ENCODE measurements around the gene TRIO.

GRCh38 chr5:14234204-14234603, 91.1 kb downstream of the TRIO start:
- no peak for TF ChIP-seq CTCF (IDR thresholded peaks at IDR 0.05)
- no peak for TF ChIP-seq POLR2A (IDR thresholded peaks at IDR 0.05)
